WTC11 (cell line): ENCODE measurements around the gene SSTR1. TPM values are rescaled to one million over a fixed set of nuclear protein-coding genes. Genes with fewer than 3 reads are reported as not detected.

ENCODE experiments used
- ATAC-seq: fragments of 200-7000 bp; cut with Tn5 transposase; 2 replicates; pipeline ENCODE4 v1.10.0; 2021; ENCODE audit warnings: mild to moderate bottlenecking, moderate library complexity
- CTCF ChIA-PET: fragments of 300-600 bp; sonication (Branson Sonifier 250); formaldehyde crosslinking; loops from one replicate; lab custom pipeline; 2021; ENCODE audit warnings: antibody characterized with exemption; lab: Charles Lee
- POLR2A ChIA-PET: fragments of 350-600 bp; sonication (Branson Sonifier 250); formaldehyde crosslinking; loops from one replicate; lab custom pipeline; 2021; ENCODE audit warnings: antibody characterized with exemption; lab: Charles Lee
- DNase-seq: peaks from one replicate; pipeline ENCODE4 v3.0.0; 2021; ENCODE audit warnings: low spot score
- H3K27ac Mint-ChIP-seq: 2 replicates; pipeline ENCODE4 v1.8.0; 2021; ENCODE audit warnings: mixed read lengths
- H3K27me3 Mint-ChIP-seq: 2 replicates; pipeline ENCODE4 v1.8.0; 2021; ENCODE audit warnings: low read depth, mild to moderate bottlenecking, moderate library complexity, mixed read lengths
- H3K36me3 Mint-ChIP-seq: 2 replicates; pipeline ENCODE4 v1.8.0; 2021; ENCODE audit warnings: mixed read lengths
- H3K4me1 Mint-ChIP-seq: 2 replicates; pipeline ENCODE4 v1.8.0; 2022; ENCODE audit warnings: mixed read lengths
- H3K4me3 Mint-ChIP-seq: 2 replicates; pipeline ENCODE4 v1.8.0; 2021; ENCODE audit warnings: mild to moderate bottlenecking, moderate library complexity, mixed read lengths
- H3K9me3 Mint-ChIP-seq: 2 replicates; pipeline ENCODE4 v1.8.0; 2021; ENCODE audit warnings: mixed read lengths
- ARID4B ChIP-seq: sonication (generic); formaldehyde crosslinking; IDR thresholded peaks from 2 replicates; pipeline ENCODE4 v1.8.0; 2023; ENCODE audit warnings: missing genetic modification reagents, mild to moderate bottlenecking, borderline replicate concordance
- CDX4 ChIP-seq: fragments of 250-450 bp; sonication (Bioruptor Pico); IDR thresholded peaks from 2 replicates; pipeline ENCODE4 v1.9.0; 2021; ENCODE audit warnings: moderate library complexity, mild to moderate bottlenecking, inconsistent platforms, borderline replicate concordance
- CTCF ChIP-seq: fragments of 200-600 bp; IDR thresholded peaks from 2 replicates; pipeline ENCODE4 v1.8.0; 2022; ENCODE audit warnings: antibody characterized with exemption
- ESRRA ChIP-seq: sonication (generic); formaldehyde crosslinking; IDR thresholded peaks from 2 replicates; pipeline ENCODE4 v1.8.1; 2022; ENCODE audit warnings: mild to moderate bottlenecking, missing genetic modification reagents, borderline replicate concordance
- FOXK1 ChIP-seq: sonication (generic); formaldehyde crosslinking; IDR thresholded peaks from 2 replicates; pipeline ENCODE4 v1.8.0; 2022; ENCODE audit warnings: mild to moderate bottlenecking, moderate library complexity, missing genetic modification reagents
- FOXP1 ChIP-seq: sonication (generic); formaldehyde crosslinking; IDR thresholded peaks from 2 replicates; pipeline ENCODE4 v1.8.0; 2022; ENCODE audit warnings: missing genetic modification reagents, mild to moderate bottlenecking, moderate library complexity, borderline replicate concordance
- GTF2I ChIP-seq: fragments of 250-450 bp; sonication (Bioruptor Pico); conservative IDR thresholded peaks from 2 replicates; pipeline ENCODE4 v1.4.0; 2021; ENCODE audit warnings: mild to moderate bottlenecking
- HMGA2 ChIP-seq: fragments of 250-450 bp; sonication (Bioruptor Pico); IDR thresholded peaks from 2 replicates; pipeline ENCODE4 v1.4.0; 2021; ENCODE audit warnings: mild to moderate bottlenecking, moderate library complexity
- JAZF1 ChIP-seq: fragments of 250-450 bp; sonication (Bioruptor Pico); IDR thresholded peaks from 2 replicates; pipeline ENCODE4 v1.9.0; 2021; ENCODE audit warnings: moderate library complexity, mild to moderate bottlenecking, inconsistent platforms
- KAT7 ChIP-seq: sonication (generic); formaldehyde crosslinking; IDR thresholded peaks from 2 replicates; pipeline ENCODE4 v1.8.1; 2023; ENCODE audit warnings: missing genetic modification reagents, mild to moderate bottlenecking, borderline replicate concordance
- MAX ChIP-seq: sonication (generic); formaldehyde crosslinking; IDR thresholded peaks from 2 replicates; pipeline ENCODE4 v1.8.0; 2022; ENCODE audit warnings: mild to moderate bottlenecking, missing genetic modification reagents
- MYBL2 ChIP-seq: sonication (generic); formaldehyde crosslinking; IDR thresholded peaks from 2 replicates; pipeline ENCODE4 v1.8.1; 2023; ENCODE audit warnings: mild to moderate bottlenecking, moderate library complexity, missing genetic modification reagents
- NR3C1 ChIP-seq: sonication (generic); formaldehyde crosslinking; conservative IDR thresholded peaks from 2 replicates; pipeline ENCODE4 v1.8.1; 2023; ENCODE audit warnings: low read depth, mild to moderate bottlenecking, missing genetic modification reagents
- SMAD4 ChIP-seq: sonication (generic); formaldehyde crosslinking; IDR thresholded peaks from 2 replicates; pipeline ENCODE4 v1.8.0; 2022; ENCODE audit warnings: mild to moderate bottlenecking, missing genetic modification reagents
- SOX15 ChIP-seq: fragments of 250-450 bp; sonication (Bioruptor Pico); IDR thresholded peaks from 2 replicates; pipeline ENCODE4 v1.9.0; 2021; ENCODE audit warnings: mild to moderate bottlenecking
- TCF7 ChIP-seq: sonication (generic); formaldehyde crosslinking; IDR thresholded peaks from 2 replicates; pipeline ENCODE4 v1.8.0; 2022; ENCODE audit warnings: mild to moderate bottlenecking, low read depth, missing genetic modification reagents, moderate library complexity
- TEAD1 ChIP-seq: sonication (generic); formaldehyde crosslinking; IDR thresholded peaks from 2 replicates; pipeline ENCODE4 v1.8.0; 2022; ENCODE audit warnings: mild to moderate bottlenecking, missing genetic modification reagents
- ZBTB21 ChIP-seq: sonication (generic); formaldehyde crosslinking; IDR thresholded peaks from 2 replicates; pipeline ENCODE4 v1.8.1; 2023; ENCODE audit warnings: mild to moderate bottlenecking, missing genetic modification reagents, borderline replicate concordance
- ZNF121 ChIP-seq: sonication (generic); formaldehyde crosslinking; IDR thresholded peaks from 2 replicates; pipeline ENCODE4 v1.8.0; 2023; ENCODE audit warnings: missing genetic modification reagents
- ZNF232 ChIP-seq: sonication (generic); formaldehyde crosslinking; IDR thresholded peaks from 2 replicates; pipeline ENCODE4 v1.8.0; 2022; ENCODE audit warnings: mild to moderate bottlenecking, missing genetic modification reagents
- ZNF281 ChIP-seq: sonication (generic); formaldehyde crosslinking; IDR thresholded peaks from 2 replicates; pipeline ENCODE4 v1.8.0; 2023; ENCODE audit warnings: mild to moderate bottlenecking, missing genetic modification reagents
- ZNF423 ChIP-seq: fragments of 250-450 bp; sonication (Bioruptor Pico); IDR thresholded peaks from 2 replicates; pipeline ENCODE4 v2.1.2; 2022; ENCODE audit warnings: mild to moderate bottlenecking, moderate library complexity
- ZSCAN18 ChIP-seq: fragments of 250-450 bp; sonication (Bioruptor Pico); IDR thresholded peaks from 2 replicates; pipeline ENCODE4 v2.1.2; 2022; ENCODE audit warnings: mild to moderate bottlenecking, moderate library complexity
- total RNA-seq: library from RNA; stranded (reverse); gene quantifications from 3 replicates; pipeline ENCODE4 v1.2.3, GENCODE V29; 2021
- TF ChIP-seq, protein P1 (sequence below): sonication (generic); formaldehyde crosslinking; IDR thresholded peaks from 2 replicates; pipeline ENCODE4 v1.8.1; 2022; ENCODE audit warnings: low read depth, mild to moderate bottlenecking, moderate library complexity, missing genetic modification reagents, borderline replicate concordance

Gene SSTR1
- total RNA-seq, 1 experiment from 2014 or later, result 1.7 TPM

DNA sequence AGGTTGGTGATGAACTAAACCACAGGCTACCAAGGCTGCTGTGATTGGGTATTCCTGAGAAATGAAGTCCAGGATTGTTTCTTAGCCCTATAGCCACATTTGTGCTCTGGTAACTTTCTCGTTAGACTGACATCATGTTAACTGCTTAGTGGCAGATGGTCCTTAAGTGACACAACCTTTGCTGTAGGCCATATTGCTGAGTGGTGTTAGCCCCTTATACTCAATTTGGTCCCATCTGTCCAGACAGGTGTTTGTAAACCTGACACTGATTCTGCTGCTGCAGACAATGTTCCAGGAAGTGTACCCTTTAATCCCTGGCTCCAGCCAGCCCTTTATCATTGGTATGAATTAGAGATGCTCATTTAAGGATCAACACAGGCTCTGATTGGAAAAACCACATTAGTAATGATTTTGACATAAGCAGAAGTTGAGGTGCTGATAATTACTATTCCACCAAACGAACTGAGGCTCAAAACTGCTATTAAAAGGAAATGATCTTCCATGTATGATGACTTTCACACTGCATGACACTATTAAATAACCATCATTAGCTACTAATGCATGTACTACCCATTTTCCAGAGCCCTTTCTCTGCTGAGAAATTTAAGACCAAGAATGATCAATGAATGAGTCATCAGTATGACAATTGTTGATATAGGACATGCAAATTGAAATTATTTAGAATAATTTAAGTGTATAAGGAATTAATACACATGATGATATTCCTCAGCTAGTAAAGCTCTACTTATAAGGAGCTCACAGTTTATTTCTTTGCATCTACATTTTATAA is 3.6 kb upstream of the SSTR1 start:
- Mint-ChIP-seq H3K4me3 (no peak overlapping the region), H3K4me1 (peaks cover 48% of the 10 kb centered on the region), H3K36me3 (peaks cover 21% of the 10 kb centered on the region), H3K9me3 (peaks cover 7% of the 10 kb centered on the region), H3K27me3 (peaks cover 50% of the 10 kb centered on the region), H3K27ac (peak overlapping the region; percentile 65; the same call in 1 of the 2 replicates)
- DNase-seq (no peak), ATAC-seq (peak; percentile 1)
- ChIA-PET POLR2A (no interaction called here), CTCF (interaction anchor here (1.8 kb wide), 1 partner anchor 301 kb away, joined by 6 read pairs; no protein-coding TSS in a partner anchor)
- TF ChIP-seq CTCF (no peak), ESRRA (no peak), TCF7 (CRISPR knock-in tag) (no peak), MAX (CRISPR knock-in tag) (no peak), SMAD4 (CRISPR knock-in tag) (no peak), ZNF423 (CRISPR knock-in tag) (no peak), MYBL2 (0 out of 2 replicates have a peak, but pooled peaks have one; percentile 33), CDX4 (CRISPR knock-in tag) (no peak), ZBTB21 (CRISPR knock-in tag) (peak; percentile 42; the same call in 1 of the 2 replicates), HMGA2 (CRISPR knock-in tag) (no peak), ZNF281 (CRISPR knock-in tag) (no peak), TEAD1 (0 out of 2 replicates have a peak, but pooled peaks have one; percentile 38), JAZF1 (CRISPR knock-in tag) (no peak), NR3C1 (CRISPR knock-in tag) (0 out of 2 replicates have a peak, but pooled peaks have one; percentile 49), FOXP1 (CRISPR knock-in tag) (no peak; the same call in 1 of the 2 replicates), ZNF121 (CRISPR knock-in tag) (no peak), KAT7 (CRISPR knock-in tag) (no peak), FOXK1 (no peak), GTF2I (no peak), ZSCAN18 (CRISPR knock-in tag) (no peak), SOX15 (CRISPR knock-in tag) (no peak), ARID4B (CRISPR knock-in tag) (no peak), ZNF232 (CRISPR knock-in tag) (peak; percentile 10; the same call in 1 of the 2 replicates)
- TF ChIP-seq, protein P1, sequence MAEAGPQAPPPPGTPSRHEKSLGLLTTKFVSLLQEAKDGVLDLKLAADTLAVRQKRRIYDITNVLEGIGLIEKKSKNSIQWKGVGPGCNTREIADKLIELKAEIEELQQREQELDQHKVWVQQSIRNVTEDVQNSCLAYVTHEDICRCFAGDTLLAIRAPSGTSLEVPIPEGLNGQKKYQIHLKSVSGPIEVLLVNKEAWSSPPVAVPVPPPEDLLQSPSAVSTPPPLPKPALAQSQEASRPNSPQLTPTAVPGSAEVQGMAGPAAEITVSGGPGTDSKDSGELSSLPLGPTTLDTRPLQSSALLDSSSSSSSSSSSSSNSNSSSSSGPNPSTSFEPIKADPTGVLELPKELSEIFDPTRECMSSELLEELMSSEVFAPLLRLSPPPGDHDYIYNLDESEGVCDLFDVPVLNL (CRISPR knock-in tag), result no peak
